Natural killer cell (primary cell): ENCODE data around the gene RAB3C. TPM values are rescaled to one million over a fixed set of nuclear protein-coding genes. Genes with fewer than 3 reads are reported as not detected.

Experiments
- ATAC-seq, 3 donors: fragments of 150-1000 bp in 2 of 3; fragments of 200-7000 bp in 1 of 3; cut with Tn5 transposase; 1 replicate in 1 of 3; 2 replicates in 2 of 3; pipeline ENCODE4 v1.10.0; 2021; ENCODE audit warnings: mild to moderate bottlenecking in 2 of 3, moderate library complexity in 2 of 3
- DNase-seq, 2 donors: peaks; one replicate each; pipeline versions ENCODE4 v3.0.0 to v3.0.0-alpha.2; 2013 to 2021; ENCODE audit warnings: mixed read lengths in 1 of 2
- H3K27ac ChIP-seq: one replicate; pipeline ENCODE4 v1.5.1; 2013; ENCODE audit warnings: mild to moderate bottlenecking, low read length
- H3K27me3 ChIP-seq: one replicate; pipeline ENCODE4 v1.6.1; 2013; ENCODE audit warnings: low read length; ENCODE audit not compliant: control insufficient read depth, insufficient read depth
- H3K36me3 ChIP-seq: one replicate; pipeline ENCODE4 v1.6.1; 2013; ENCODE audit warnings: low read length; ENCODE audit not compliant: control insufficient read depth, insufficient read depth
- H3K4me1 ChIP-seq: one replicate; pipeline ENCODE4 v1.6.1; 2013; ENCODE audit warnings: low read length; ENCODE audit not compliant: control insufficient read depth, insufficient read depth
- H3K4me3 ChIP-seq: one replicate; pipeline ENCODE4 v1.5.1; 2013; ENCODE audit warnings: low read length
- H3K9me3 ChIP-seq: one replicate; pipeline ENCODE4 v1.6.1; 2013; ENCODE audit warnings: low read length; ENCODE audit not compliant: control insufficient read depth, insufficient read depth
- H3K27ac Mint-ChIP-seq, 2 donors: one replicate each; pipeline ENCODE4 v1.8.0; 2022; ENCODE audit warnings: mild to moderate bottlenecking in 2 of 2, mixed read lengths in 2 of 2, moderate library complexity in 1 of 2
- H3K27me3 Mint-ChIP-seq, 2 donors: one replicate each; pipeline ENCODE4 v1.8.0; 2022; ENCODE audit warnings: low read depth in 2 of 2, mixed read lengths in 2 of 2
- H3K36me3 Mint-ChIP-seq: one replicate; pipeline ENCODE4 v1.8.0; 2022; ENCODE audit warnings: mixed read lengths
- H3K4me1 Mint-ChIP-seq, 2 donors: one replicate each; pipeline ENCODE4 v1.8.0; 2022; ENCODE audit warnings: mixed read lengths in 2 of 2
- H3K4me3 Mint-ChIP-seq: one replicate; pipeline ENCODE4 v1.8.0; 2022; ENCODE audit warnings: mild to moderate bottlenecking, moderate library complexity, mixed read lengths
- H3K9me3 Mint-ChIP-seq, 2 donors: one replicate each; pipeline ENCODE4 v1.8.0; 2022; ENCODE audit warnings: mixed read lengths in 2 of 2
- WGBS: methylation state at CpG from one replicate; pipeline ENCODE4 v1.1.7; 2013; ENCODE audit warnings: missing lambda C conversion rate; ENCODE audit not compliant: insufficient coverage; 5-methylcytosine and 5-hydroxymethylcytosine counted together
- intact Hi-C: fragments of 100-400 bp; cut with micrococcal nuclease; formaldehyde crosslinking; loops from one replicate; pipeline ENCODE4 v1.14.2; 2022
- total RNA-seq, 4 donors: library from RNA; stranded (reverse); fragments of 120-200 nt in 1 of 4; gene quantifications; one replicate each; pipeline versions ENCODE4 v1.2.3 to v1.2.4, GENCODE V29; 2013 to 2022
- TF ChIP-seq, protein P1 (sequence below): fragments of 200-600 bp; IDR thresholded peaks from one replicate; pipeline ENCODE4 v1.8.0; 2022; ENCODE audit warnings: antibody characterized with exemption

The RAB3C gene
- total RNA-seq, 3 donors from 2014 or later (not counting 1 experiment from before 2014, with no cell fraction given): 0.05 TPM; not detected in 2

DNA sequence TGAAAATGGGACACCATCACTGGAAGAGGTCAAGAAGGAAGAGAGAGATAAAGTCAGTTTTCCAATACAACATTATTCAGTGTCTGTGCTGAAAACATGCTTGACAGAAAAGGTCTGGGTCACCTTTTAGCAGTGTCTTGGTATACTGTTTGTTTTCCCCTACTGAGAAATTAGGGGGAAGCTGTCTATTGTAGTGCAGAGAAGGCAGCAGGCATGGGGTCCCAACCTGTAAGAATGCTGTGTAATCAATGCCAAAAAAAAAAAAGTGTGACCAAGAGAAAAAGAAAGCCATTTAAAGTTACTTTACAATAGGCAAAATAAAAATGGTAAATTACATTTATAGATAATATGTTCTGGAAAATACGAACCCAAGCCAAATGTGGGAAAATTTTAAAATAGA lies 139.3 kb downstream of the RAB3C start:
- Mint-ChIP-seq H3K4me3 (no peak overlapping the region), H3K36me3 (no peaks in the 10 kb centered on the region), H3K4me1 (no peaks in the 10 kb centered on the region), H3K9me3 (peaks cover 0 to 2% of the 10 kb centered on the region in 2 donors), H3K27ac (no peak overlapping the region), H3K27me3 (no peaks in the 10 kb centered on the region)
- Histone ChIP-seq H3K36me3 (no peaks in the 10 kb centered on the region), H3K27me3 (no peaks in the 10 kb centered on the region), H3K9me3 (no peaks in the 10 kb centered on the region), H3K4me1 (no peaks in the 10 kb centered on the region), H3K4me3 (no peak overlapping the region), H3K27ac (no peak overlapping the region)
- DNase-seq: no peak
- TF ChIP-seq, protein P1, sequence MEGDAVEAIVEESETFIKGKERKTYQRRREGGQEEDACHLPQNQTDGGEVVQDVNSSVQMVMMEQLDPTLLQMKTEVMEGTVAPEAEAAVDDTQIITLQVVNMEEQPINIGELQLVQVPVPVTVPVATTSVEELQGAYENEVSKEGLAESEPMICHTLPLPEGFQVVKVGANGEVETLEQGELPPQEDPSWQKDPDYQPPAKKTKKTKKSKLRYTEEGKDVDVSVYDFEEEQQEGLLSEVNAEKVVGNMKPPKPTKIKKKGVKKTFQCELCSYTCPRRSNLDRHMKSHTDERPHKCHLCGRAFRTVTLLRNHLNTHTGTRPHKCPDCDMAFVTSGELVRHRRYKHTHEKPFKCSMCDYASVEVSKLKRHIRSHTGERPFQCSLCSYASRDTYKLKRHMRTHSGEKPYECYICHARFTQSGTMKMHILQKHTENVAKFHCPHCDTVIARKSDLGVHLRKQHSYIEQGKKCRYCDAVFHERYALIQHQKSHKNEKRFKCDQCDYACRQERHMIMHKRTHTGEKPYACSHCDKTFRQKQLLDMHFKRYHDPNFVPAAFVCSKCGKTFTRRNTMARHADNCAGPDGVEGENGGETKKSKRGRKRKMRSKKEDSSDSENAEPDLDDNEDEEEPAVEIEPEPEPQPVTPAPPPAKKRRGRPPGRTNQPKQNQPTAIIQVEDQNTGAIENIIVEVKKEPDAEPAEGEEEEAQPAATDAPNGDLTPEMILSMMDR: no peak
- intact Hi-C loops: no loop called here
- no peak for ATAC-seq
- WGBS: no CpG with 5 or more reads among the region's 1 CpG

DNA sequence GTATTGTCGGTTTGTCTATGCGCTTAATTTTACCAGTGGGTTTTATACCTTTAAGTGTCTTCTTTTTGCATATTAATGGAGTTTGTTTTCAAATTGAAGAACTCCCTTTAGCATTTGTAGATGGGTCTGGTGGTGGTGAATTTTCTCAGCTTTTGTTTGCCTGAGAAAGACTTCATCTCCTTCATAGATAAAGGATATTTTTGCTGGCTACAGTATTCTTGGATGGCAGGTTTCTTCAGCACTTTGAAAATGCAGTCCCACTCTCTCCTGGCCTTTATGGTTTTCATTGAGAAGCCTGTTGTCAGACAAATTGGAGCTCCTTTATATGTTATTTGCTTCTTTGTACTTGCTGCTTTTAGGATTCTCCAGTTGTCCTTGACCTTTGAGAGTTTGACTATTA lies 142.1 kb downstream of the RAB3C start:
- no peak for DNase-seq
- Mint-ChIP-seq H3K4me3 (no peak overlapping the region), H3K36me3 (no peaks in the 10 kb centered on the region), H3K27me3 (no peaks in the 10 kb centered on the region), H3K9me3 (peaks cover 2 to 8% of the 10 kb centered on the region in 2 donors), H3K4me1 (no peaks in the 10 kb centered on the region), H3K27ac (no peak overlapping the region)
- H3K27me3 ChIP-seq: no peaks in the 10 kb centered on the region
- TF ChIP-seq, protein P1: no peak
- no peaks in the 10 kb centered on the region for H3K9me3 ChIP-seq
- H3K36me3 ChIP-seq: no peaks in the 10 kb centered on the region
- 100% methylated on average over 2 of the region's 2 CpGs for WGBS
- intact Hi-C loops: no loop called here
- no peak overlapping the region for H3K27ac ChIP-seq
- H3K4me1 ChIP-seq: no peaks in the 10 kb centered on the region
- no peak for ATAC-seq
- no peak overlapping the region for H3K4me3 ChIP-seq

DNA sequence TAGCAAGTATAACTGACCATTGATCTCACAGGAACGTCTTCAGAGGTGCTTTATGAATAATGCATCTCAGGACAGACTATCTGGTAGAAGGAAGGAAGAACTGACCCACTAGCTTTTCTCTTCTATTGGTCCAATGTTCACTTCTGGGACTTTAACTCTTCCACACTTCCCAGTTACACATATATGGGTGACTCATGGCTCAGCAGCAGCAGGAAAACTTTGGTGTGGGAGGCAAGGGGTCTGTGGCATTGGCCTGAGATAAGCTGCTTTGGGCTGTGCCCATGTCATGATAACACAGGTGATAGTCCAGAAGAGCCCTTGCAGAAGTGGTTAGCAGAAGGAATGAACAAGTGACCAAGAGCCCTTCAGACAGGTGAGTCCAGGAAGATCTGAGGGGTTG lies 148.8 kb downstream of the RAB3C start:
- Mint-ChIP-seq H3K4me3 (no peak overlapping the region), H3K9me3 (peaks cover 0 to 10% of the 10 kb centered on the region in 2 donors), H3K4me1 (no peaks in the 10 kb centered on the region), H3K36me3 (no peaks in the 10 kb centered on the region), H3K27ac (no peak overlapping the region), H3K27me3 (no peaks in the 10 kb centered on the region)
- intact Hi-C loops: no loop called here
- 50% methylated on average over 1 of the region's 1 CpG for WGBS
- Histone ChIP-seq H3K27ac (no peak overlapping the region), H3K9me3 (no peaks in the 10 kb centered on the region), H3K27me3 (no peaks in the 10 kb centered on the region), H3K36me3 (no peaks in the 10 kb centered on the region), H3K4me3 (no peak overlapping the region), H3K4me1 (no peaks in the 10 kb centered on the region)
- no peak for ATAC-seq
- TF ChIP-seq, protein P1: no peak
- DNase-seq: no peak

DNA sequence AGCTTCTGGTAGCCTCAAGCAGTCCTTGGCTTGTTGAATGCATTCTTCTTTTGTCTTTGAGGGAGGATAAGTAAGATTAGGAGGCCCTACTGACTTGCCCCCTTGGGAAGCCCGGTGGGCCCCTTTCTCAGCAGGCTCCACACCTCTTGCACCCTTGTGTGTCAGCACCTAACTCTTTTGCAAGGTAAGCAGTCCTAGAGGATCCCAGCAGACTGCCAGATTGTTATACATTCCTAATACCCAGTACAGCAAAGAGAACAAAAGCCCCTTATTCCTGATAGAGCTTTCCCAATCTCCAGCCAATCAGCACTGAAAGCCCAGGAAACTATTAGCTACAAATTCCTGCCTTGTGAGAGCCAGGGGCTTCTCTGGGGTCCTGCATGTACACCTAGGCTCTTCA lies 152.8 kb downstream of the RAB3C start:
- H3K4me3 ChIP-seq: no peak overlapping the region
- Mint-ChIP-seq H3K9me3 (peaks cover 0 to 1% of the 10 kb centered on the region in 2 donors), H3K27ac (no peak overlapping the region), H3K4me3 (no peak overlapping the region), H3K36me3 (no peaks in the 10 kb centered on the region), H3K4me1 (no peaks in the 10 kb centered on the region), H3K27me3 (no peaks in the 10 kb centered on the region)
- no peaks in the 10 kb centered on the region for H3K36me3 ChIP-seq
- ATAC-seq (no peak), DNase-seq (no peak)
- intact Hi-C loops: no loop called here
- no peak overlapping the region for H3K27ac ChIP-seq
- no peaks in the 10 kb centered on the region for H3K9me3 ChIP-seq
- H3K4me1 ChIP-seq: no peaks in the 10 kb centered on the region
- 78% methylated on average over 1 of the region's 1 CpG for WGBS
- TF ChIP-seq, protein P1: no peak
- no peaks in the 10 kb centered on the region for H3K27me3 ChIP-seq
